Skeletal muscle satellite cell (primary cell): ENCODE results near the gene GGPS1. TPM values are rescaled to one million over a fixed set of nuclear protein-coding genes. Genes with fewer than 3 reads are reported as not detected.
"Not testable (repeated sequence)": the region's sequence is repeated elsewhere in the genome, so short reads cannot be mapped to it uniquely, and the experiment has no call there.

Experiments used
- H3K27me3 ChIP-seq: 2 replicates; pipeline ENCODE4 v1.7.0; 2013; ENCODE audit warnings: low read length; ENCODE audit not compliant: control insufficient read depth, insufficient read depth
- H3K36me3 ChIP-seq: 2 replicates; pipeline ENCODE4 v1.7.0; 2013; ENCODE audit warnings: mild to moderate bottlenecking, control low read depth, low read length; ENCODE audit not compliant: insufficient read depth
- H3K4me1 ChIP-seq: 2 replicates; pipeline ENCODE4 v1.7.0; 2013; ENCODE audit warnings: low read length; ENCODE audit not compliant: control insufficient read depth, insufficient read depth
- H3K4me2 ChIP-seq: 2 replicates; pipeline ENCODE4 v1.7.0; 2013; ENCODE audit warnings: mild to moderate bottlenecking, low read length
- H3K4me3 ChIP-seq: 2 replicates; pipeline ENCODE4 v1.7.0; 2013; ENCODE audit warnings: low read length
- H3K9ac ChIP-seq: 2 replicates; pipeline ENCODE4 v1.7.0; 2013; ENCODE audit warnings: mild to moderate bottlenecking, low read depth, low read length, moderate library complexity
- H3K9me3 ChIP-seq: replicated peaks from 2 replicates; pipeline ENCODE4 v1.7.0; 2013; ENCODE audit warnings: mild to moderate bottlenecking, control low read depth, low read length
- total RNA-seq: library from RNA; depleted of rRNA; stranded (reverse); fragments of >200 nt; gene quantifications from 2 replicates; pipeline ENCODE4 v1.2.3, GENCODE V29; 2012; rRNA removed

GGPS1 gene
- total RNA-seq = 14.6 and 17.5 TPM in 2 replicates

DNA sequence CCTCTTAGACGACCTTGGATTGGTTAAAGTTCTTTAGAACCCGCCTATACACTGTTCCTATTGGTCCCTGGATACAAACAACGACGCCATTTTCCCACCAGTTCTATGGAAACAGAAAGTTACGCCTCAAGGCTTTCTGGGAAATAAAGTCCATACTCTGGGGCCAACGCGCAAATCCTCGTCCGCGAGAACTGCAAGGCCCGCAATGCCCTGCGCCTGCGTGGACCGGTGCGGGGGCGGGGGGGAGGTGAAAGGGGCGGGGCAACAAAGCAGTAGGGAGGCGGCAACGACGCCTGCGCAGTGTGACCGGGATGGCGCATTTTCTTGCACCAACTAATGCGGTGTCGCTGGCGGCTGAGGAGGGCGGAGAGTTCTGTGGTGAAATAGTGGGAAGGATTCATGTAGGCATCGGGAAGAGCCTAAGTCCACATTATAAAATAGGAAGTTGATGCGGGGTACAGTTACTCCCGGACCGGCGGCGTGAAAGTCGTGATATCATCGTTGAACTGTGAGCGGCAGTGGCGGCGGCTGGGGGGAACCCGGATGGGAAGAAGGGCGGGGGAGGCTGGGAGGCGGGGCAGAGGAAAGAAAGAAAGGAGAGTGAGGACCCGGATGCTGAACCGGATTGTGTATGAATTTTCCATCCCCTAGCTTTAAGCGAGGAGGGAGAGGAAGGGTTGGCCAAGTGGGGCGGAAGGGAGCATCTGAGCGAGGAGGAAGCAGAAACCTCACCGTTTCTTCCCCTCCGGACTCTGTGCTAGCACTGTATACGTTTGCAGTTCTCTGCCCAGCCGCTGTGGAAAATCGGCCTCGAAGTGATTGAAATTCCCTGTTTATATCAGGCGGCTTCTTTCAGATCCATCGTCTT lies at the start of gene GGPS1:
Gene GGPS1 (plus strand): TSS at position 300 of the 868 bp plus-strand sequence. CDS start 6,695 bp downstream, outside the sequence.
- H3K27me3 ChIP-seq = no peaks in the 10 kb centered on the region
- H3K9ac ChIP-seq = peak within 1 kb of the TSS; percentile 95
- H3K36me3 ChIP-seq = no peaks in the 10 kb centered on the region
- peaks cover 34% of the 10 kb centered on the region for H3K4me1 ChIP-seq
- H3K9me3 ChIP-seq = no peaks in the 10 kb centered on the region
- peak within 1 kb of the TSS; percentile 97 for H3K4me2 ChIP-seq
- peak within 1 kb of the TSS; percentile 90 for H3K4me3 ChIP-seq

DNA sequence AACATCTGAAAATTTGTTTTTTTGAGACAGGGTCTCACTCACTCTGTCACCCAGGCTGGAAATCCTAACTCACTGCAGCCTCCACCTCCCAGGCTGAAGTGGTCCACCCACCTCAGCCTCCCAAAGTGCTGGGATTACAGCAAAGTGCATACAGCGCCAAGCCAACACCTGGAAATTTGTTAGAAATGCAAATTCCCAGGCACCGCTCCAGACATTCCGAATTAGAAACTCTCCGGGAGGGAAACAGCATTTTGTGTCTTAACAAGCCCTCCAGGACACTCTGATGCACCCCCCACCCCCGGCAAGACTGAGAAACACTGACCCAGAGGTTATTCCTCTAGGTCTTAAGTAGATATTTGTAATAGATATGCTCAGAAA lies 49.5 kb upstream of the GGPS1 start:
- H3K36me3 ChIP-seq = no peaks in the 10 kb centered on the region
- no peaks in the 10 kb centered on the region for H3K27me3 ChIP-seq
- H3K4me3 ChIP-seq = no peak overlapping the region
- H3K4me1 ChIP-seq = no peaks in the 10 kb centered on the region
- no peaks in the 10 kb centered on the region for H3K9me3 ChIP-seq
- no peak overlapping the region for H3K9ac ChIP-seq
- no peak overlapping the region for H3K4me2 ChIP-seq

DNA sequence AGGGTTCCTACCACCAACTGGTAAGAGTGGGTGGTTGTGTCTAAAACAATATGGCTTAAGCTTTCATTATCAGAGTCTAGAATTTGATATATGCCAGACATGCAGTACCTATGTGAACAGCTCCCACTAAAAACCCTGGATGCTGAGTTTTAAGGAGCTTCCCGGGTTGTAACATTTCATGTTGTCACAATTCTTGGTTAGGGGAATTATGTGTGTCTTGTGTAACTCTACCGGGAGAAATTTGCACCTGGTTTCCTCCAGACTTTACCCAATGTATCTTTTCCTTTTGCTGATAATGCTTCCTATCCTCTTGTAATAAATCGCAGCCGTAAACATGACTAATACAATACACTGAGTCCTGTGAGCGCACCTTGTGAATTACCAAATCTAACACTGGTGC lies 48.7 kb upstream of the GGPS1 start:
- H3K4me2 ChIP-seq = no peak overlapping the region
- no peaks in the 10 kb centered on the region for H3K36me3 ChIP-seq
- H3K27me3 ChIP-seq = no peaks in the 10 kb centered on the region
- H3K9me3 ChIP-seq = no peaks in the 10 kb centered on the region
- H3K4me3 ChIP-seq = no peak overlapping the region
- no peaks in the 10 kb centered on the region for H3K4me1 ChIP-seq
- no peak overlapping the region for H3K9ac ChIP-seq

DNA sequence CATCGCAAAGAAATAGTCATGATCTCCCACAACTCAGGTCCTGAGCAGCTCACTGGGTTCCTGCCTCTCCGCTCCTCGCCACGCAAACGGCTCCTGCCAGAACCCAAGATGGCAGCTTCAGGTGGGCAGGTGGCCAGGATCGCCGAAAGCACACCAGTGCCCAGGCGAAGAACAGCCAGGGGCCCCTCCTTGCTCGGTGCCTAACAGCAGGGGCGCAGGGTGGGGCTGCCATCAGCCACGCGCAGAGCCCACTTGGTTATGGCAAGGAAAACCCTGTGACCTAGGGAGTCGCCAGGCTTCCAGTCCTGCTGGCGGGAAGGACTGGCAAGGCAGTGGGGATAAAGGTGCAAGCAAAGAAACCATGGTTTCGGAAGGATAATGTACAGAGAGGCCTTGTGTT lies 47.9 kb upstream of the GGPS1 start:
- Histone ChIP-seq H3K4me1 (no peaks in the 10 kb centered on the region), H3K4me2 (no peak overlapping the region), H3K9ac (no peak overlapping the region), H3K9me3 (no peaks in the 10 kb centered on the region), H3K36me3 (no peaks in the 10 kb centered on the region), H3K4me3 (no peak overlapping the region), H3K27me3 (no peaks in the 10 kb centered on the region)

DNA sequence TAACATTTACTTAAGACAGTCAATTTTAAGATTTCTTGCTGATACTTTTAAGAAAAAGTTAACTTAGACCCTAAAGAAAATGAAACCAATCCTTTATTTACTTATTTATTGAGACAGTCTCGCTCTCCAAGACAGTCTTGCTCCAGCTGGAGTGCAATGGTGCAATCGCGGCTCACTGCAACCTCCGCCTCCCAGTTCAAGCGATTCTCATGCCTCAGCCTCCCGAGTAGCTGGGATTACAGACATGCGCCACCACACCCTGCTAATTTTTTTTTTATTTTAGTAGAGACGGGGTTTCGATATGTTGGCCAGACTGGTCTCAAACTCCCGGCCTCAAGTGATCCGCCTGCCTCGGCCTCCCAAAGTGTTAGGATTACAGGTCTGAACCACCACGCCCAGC lies 44.7 kb upstream of the GGPS1 start:
- not testable (repeated sequence) for H3K36me3 ChIP-seq, H3K9me3 ChIP-seq, H3K4me1 ChIP-seq

DNA sequence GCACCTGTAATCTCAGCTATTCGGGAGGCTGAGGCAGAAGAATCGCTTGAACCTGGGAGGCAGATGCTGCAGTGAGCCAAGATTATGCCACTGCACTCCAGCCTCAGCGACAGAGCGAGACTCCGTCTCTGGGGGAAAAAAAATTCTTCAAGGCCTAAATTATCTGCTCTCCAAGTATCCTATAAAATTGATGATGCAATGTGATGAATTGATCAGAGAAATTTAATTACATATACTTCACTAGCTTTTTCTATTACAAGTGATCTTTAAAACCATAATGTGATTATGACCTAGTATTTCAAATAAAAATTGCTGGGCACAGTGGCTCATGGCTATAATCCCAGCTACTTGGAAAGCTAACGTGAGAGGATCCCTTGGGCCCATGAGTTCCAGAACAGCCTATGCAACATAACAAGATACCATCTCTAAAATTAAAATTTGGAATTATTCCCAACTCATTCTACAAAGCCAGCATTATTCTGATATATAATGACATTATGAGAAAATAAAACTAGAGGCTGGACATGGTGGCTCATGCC lies 44.1 kb upstream of the GGPS1 start:
- Histone ChIP-seq H3K4me2 (no peak overlapping the region), H3K36me3 (no peaks in the 10 kb centered on the region), H3K27me3 (no peaks in the 10 kb centered on the region), H3K9ac (no peak overlapping the region), H3K4me1 (peaks cover 3% of the 10 kb centered on the region), H3K4me3 (no peak overlapping the region), H3K9me3 (no peaks in the 10 kb centered on the region)

More for the DNA sequence above, 44.7 kb upstream of the GGPS1 start:
- not testable (repeated sequence) for H3K27me3 ChIP-seq, H3K4me3 ChIP-seq, H3K9ac ChIP-seq, H3K4me2 ChIP-seq

DNA sequence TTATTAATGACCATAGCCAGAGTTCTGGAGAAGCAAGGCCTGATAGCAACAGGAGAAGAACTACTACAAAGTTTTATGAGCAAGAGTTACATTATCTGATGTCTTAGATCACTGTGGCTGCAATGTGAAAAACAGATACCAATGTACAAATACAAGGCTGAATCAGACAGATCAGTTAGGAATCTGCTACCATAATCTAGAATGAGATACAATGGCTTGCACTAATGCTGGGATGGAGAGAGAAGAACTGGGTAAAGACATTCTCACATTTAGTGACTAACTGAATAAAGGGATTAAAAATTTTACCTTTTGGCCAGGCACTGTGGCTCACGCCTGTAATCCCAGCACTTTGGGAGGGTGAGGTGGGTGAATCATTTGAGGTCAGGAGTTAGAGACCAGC lies 41.7 kb upstream of the GGPS1 start:
- H3K4me3 ChIP-seq = no peak overlapping the region
- H3K4me1 ChIP-seq = peaks cover 3% of the 10 kb centered on the region
- no peaks in the 10 kb centered on the region for H3K27me3 ChIP-seq
- no peak overlapping the region for H3K4me2 ChIP-seq
- H3K9ac ChIP-seq = no peak overlapping the region
- no peaks in the 10 kb centered on the region for H3K36me3 ChIP-seq
- no peaks in the 10 kb centered on the region for H3K9me3 ChIP-seq

DNA sequence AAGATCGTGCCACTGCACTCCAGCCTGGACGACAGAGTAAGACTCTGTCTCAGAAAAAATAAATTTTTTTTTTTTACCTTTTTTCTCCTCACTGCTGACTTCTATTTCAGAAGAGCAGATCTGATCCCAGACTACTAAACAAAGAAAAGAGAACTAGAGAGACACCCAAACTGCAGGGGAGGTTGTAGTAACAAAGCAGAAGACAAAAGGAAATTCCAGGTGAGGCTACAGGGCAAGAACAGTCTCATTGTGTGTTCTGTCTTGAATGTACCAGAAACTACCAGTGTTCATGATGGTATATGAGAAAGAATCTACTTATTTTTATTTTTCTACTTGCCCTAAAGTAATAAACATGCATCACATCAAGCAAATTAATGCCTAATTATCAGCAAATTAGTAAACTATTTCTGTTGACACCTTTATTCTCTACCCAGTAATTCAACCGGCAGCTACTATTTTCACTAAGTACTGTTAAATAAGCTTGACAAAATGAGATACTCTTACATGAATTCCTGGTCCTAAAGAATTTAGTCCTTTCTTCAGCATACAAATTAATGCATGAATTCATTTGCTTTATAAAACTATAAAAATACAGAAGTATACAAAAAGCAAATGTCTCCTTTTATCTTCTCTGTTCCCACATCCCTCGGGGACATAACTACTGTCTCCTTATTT lies 41.0 kb upstream of the GGPS1 start:
- Histone ChIP-seq H3K4me1 (peaks cover 3% of the 10 kb centered on the region), H3K4me2 (no peak overlapping the region), H3K9ac (no peak overlapping the region), H3K9me3 (no peaks in the 10 kb centered on the region), H3K36me3 (no peaks in the 10 kb centered on the region), H3K27me3 (no peaks in the 10 kb centered on the region), H3K4me3 (no peak overlapping the region)

DNA sequence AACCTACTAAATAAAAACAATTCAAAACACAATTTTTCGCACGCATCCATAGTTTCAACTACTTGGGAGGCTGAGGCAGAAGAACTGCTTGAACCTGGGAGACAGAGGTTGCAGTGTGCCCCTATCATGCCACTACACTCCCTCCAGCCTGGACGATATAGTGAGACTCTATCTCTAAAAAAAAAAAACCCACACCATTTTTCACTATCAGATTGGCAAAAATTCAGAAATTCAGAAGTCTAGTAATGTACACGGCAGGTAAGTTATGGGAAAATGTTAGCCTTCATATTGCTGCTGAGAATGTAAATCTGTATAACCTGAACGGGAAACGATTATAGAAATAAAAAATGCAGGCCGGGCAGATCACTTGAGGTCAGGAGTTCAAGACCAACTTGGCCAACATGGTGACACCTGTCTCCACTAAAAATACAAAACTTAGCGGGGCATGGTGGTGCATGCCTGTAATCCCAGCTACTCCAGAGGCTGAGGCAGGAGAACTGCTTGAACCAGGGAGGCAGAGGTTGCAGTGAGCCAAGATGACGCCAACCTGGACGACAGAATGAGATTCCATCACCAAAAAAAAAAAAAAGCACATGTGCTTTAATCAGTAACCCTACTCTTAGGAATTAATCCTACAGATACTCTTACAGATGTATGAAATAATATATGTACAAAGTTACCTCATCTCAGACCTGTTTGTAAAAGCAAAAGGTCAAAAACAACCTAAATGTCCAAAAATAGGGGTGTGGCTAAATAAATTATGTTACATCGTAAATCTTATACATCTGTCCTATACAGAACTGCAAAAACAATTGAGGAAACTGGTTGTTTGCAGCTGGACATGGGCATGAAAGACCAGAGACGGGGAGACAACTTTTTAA lies 38.3 kb upstream of the GGPS1 start:
- peaks cover 3% of the 10 kb centered on the region for H3K4me1 ChIP-seq
- no peak overlapping the region for H3K9ac ChIP-seq
- no peaks in the 10 kb centered on the region for H3K36me3 ChIP-seq
- no peaks in the 10 kb centered on the region for H3K9me3 ChIP-seq
- H3K4me3 ChIP-seq = no peak overlapping the region
- no peaks in the 10 kb centered on the region for H3K27me3 ChIP-seq
- no peak overlapping the region for H3K4me2 ChIP-seq

DNA sequence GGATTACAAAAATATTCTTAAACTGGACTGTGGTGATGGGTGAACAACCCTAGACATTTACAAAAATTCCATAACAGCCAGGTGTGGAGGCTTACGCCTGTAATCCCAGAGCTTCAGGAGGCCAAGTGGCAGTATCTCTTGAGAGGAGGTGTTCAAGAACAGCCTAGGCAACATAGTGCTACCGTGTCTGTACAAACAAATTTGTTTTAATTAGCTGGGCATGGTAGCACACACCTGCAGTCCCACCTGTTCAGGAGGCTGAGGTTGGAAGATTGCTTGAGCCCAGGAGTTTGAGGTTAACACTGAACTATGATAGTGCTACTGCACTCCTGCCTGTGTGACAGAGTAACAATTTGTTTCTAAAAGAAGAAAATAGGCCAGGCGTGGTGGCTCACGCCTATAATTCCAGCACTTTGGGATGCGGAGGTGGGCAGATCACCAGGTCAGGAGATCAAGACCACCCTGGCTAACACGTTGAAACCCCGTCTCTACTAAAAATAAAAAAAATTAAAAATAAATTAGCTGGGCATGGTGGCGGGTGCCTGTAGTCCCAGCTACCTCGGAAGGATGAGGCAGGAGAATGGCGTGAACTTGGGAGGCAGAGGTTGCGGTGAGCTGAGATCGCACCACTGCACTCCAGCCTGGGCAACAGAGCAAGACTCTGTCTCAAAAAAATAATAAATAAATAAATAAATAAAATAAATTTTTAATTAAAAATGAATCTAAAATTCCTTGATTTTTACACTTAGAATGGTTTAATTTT lies 37.4 kb upstream of the GGPS1 start:
- Histone ChIP-seq H3K4me2 (no peak overlapping the region), H3K9ac (no peak overlapping the region), H3K4me1 (peaks cover 6% of the 10 kb centered on the region), H3K27me3 (no peaks in the 10 kb centered on the region), H3K4me3 (no peak overlapping the region), H3K9me3 (no peaks in the 10 kb centered on the region), H3K36me3 (no peaks in the 10 kb centered on the region)
